ENCODE measurements around the gene PDF.
"Not testable (repeated sequence)": the region's sequence is repeated elsewhere in the genome, so short reads cannot be mapped to it uniquely, and the experiment has no call there.

Gene PDF

GRCh38 chr16:69316595-69317034 is 13.8 kb downstream of the PDF start:
- no peak for DNase-seq (ENCODE audit: low read depth in 2 of 2)

- no peak for DNase-seq (ENCODE audit: low read depth in 2 of 2)
Observed at GRCh38 chr16:69315486-69316311, 14.7 kb downstream of the PDF start.

DNA sequence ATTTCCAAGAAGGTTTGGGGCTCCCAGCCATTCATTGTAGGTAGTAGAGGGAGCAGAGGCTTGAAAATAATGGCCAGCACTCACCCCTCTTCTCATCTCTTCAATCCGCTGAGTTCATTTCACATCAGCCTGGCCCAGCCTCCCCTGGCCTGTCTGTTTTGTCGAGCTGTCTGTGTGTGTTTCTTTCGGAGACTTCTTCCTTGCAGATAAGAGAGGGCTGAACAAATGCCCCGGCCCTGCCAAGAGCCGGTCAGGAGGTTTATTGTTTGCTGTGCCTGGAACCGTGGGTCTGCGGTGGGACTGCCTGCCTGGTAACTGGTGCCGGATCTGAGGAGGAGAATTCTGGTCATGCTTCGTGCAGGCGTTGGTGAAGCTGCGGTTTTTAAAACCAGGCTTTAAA is 15.9 kb downstream of the PDF start:
- no peak for DNase-seq (ENCODE audit: low read depth in 2 of 2)

DNA sequence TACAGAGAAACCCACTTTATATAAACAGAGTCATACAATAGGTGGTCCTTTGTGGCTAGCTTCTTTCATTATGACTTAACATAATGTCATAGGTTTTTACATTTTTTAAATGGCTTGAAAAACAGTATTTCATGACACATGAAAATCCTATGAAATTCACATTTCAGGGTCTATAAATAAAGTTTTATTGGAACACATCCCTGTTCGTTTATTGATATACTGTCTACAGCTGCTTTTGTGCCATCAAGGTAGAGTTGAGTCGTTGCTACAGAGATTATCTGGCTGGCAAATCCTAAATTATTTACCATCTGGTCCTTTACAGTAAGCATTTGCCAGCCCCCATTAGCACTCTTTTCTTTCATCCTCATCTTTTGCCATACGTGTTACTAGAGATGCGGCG is 16.9 kb downstream of the PDF start:
- DNase-seq (ENCODE audit: low read depth in 2 of 2): no peak

GRCh38 chr16:69311533-69312387 is 18.6 kb downstream of the PDF start:
- DNase-seq (ENCODE audit: low read depth in 2 of 2): peak in 1 of 2 donors; percentile 40

GRCh38 chr16:69310653-69311532 is 19.5 kb downstream of the PDF start, which contains the start of gene VPS4A:
TSS of gene VPS4A (plus strand) at chr16:69311350. CDS start at chr16:69311512, 162 bp downstream.
- DNase-seq (ENCODE audit: low read depth in 2 of 2): peak; percentile 96 to 98

DNA sequence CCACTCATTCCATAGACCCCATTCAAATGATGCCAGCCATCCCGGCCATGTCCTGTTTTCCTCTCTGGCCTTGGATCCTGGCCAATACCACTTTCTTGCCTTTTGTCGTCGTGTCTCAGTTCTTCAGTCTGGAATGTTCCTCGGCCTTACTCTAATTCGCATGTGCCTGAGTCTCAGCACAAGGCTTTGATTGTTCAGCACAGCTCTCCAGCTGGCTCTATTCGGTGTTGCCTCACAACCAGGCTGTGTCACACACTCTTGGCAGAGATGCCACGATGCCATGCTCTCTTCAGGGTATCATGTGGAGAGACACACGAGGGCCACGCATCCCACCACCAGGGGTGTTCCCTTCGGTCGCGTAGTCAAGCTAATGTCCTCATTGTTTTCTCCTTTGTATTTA is 21.1 kb downstream of the PDF start:
- no peak for DNase-seq (ENCODE audit: low read depth in 2 of 2)

GRCh38 chr16:69307856-69308255 is 22.5 kb downstream of the PDF start:
- DNase-seq (ENCODE audit: low read depth in 2 of 2): no peak

- no peak for DNase-seq (ENCODE audit: low read depth in 2 of 2)
Observed at GRCh38 chr16:69307091-69307490, 23.3 kb downstream of the PDF start.

- no peak for DNase-seq (ENCODE audit: low read depth in 2 of 2)
Observed at GRCh38 chr16:69306031-69306430, 24.4 kb downstream of the PDF start.

DNA sequence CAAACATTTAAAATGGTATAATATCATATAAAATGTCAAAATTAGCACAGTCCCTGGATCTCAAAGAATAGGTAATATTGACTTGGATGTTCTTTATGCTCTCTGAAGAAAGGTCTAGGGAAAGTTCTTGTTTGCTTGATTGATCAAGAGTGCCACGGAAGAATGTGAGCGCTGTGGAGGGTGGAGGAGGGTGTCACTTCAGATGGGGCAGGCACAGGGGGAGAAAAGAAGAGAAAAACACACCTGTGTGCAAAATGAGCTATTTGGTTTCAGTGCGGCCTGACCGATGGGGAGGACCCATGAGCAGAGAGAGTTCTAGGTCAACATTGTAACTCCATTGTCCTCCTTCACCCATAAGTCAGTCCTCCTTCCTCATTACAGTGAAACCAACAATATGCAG is 28.1 kb downstream of the PDF start:
- DNase-seq (ENCODE audit: low read depth in 2 of 2): no peak

GRCh38 chr16:69301861-69302260 is 28.5 kb downstream of the PDF start:
- no peak for DNase-seq (ENCODE audit: low read depth in 2 of 2)

- DNase-seq (ENCODE audit: low read depth in 2 of 2): no peak
Observed at GRCh38 chr16:69301187-69301586, 29.2 kb downstream of the PDF start.

GRCh38 chr16:69298261-69298660 is 32.1 kb downstream of the PDF start:
- no peak for DNase-seq (ENCODE audit: low read depth in 2 of 2)

- DNase-seq (ENCODE audit: low read depth in 2 of 2): not testable (repeated sequence)
Observed at GRCh38 chr16:69296771-69297170, 33.6 kb downstream of the PDF start.

DNA sequence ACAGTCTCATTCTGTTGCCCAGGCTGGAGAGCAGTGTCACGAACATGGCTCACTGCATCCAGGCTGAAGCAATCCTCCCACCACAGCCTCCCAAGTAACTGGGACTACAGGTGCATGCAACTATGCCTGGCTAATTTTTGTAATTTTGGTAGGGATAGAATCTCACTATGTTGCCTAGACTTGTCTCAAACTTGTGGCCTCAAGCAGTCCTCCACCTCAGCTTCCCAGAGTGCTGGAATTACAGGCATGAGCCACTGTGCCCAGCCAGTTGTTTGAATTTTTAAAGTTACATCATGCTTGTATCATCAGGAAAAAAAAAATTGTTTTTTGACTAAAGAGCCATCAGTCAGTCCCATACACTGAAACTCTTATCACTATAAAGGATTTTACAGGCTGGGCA is 36.3 kb downstream of the PDF start:
- no peak for DNase-seq (ENCODE audit: low read depth in 2 of 2)

DNA sequence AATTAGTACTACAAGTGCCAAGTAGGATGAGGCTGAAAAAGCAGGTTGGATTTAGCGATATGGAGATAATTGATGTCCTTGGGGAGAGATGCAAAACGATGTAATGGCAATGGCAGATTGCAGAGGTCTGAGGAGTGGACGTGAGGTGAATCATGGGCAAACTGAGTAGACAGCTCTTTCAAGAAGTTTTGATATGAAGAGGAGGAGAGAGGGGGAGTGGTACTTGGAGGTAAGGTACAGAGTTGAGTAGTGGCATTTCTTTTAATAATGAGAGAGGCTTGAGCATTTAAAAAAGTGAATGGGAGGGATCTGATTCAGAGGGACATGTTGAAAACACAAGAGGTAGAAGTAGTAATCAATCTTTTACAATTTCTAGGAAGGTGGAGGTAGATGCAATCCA is 37.0 kb downstream of the PDF start:
- DNase-seq (ENCODE audit: low read depth in 2 of 2): no peak

DNA sequence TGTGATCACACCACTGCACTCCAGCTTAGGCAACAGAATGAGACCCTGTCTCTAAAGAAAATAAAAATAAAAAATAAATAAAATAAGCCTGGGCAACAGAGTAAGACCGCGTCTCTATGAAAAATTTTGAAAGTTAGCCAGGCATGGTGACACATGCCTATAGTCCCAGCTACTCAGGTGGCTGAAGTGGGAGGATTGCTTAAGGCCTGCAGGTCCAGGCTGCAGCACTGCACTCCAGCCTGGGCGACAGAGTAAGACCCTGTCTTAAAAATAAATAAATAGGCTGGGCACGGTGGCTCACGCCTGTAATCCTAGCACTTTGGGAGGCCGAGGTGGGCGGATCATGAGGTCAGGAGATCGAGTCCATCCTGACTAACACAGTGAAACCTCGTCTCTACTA is 38.7 kb downstream of the PDF start:
- DNase-seq (ENCODE audit: low read depth in 2 of 2): not testable (repeated sequence)

- peak; percentile 6 to 22 for DNase-seq (ENCODE audit: low read depth in 2 of 2)
Observed at GRCh38 chr16:69286941-69287713, 43.3 kb downstream of the PDF start.

GRCh38 chr16:69285240-69285639 is 45.1 kb downstream of the PDF start:
- no peak for DNase-seq (ENCODE audit: low read depth in 2 of 2)

- no peak for DNase-seq (ENCODE audit: low read depth in 2 of 2)
Observed at GRCh38 chr16:69283851-69284250, 46.5 kb downstream of the PDF start.

Measured in stimulated activated CD4-positive, alpha-beta T cell treated with anti-CD3 and anti-CD28 coated beads, Interleukin-4, amount 100 ng/mL, for 48 hours (primary cell).